Sigmoid colon (tissue), 4 donors: Measurements from ENCODE around the gene UBASH3B.

Source experiments
- CTCF ChIP-seq, 4 experiments: fragments of 450-650 bp in 3 of 4; fragments of 200-600 bp in 1 of 4; IDR thresholded peaks; one replicate each; pipeline ENCODE4 v1.5.1; 2016 to 2019; ENCODE audit warnings: antibody characterized with exemption in 4 of 4, mild to moderate bottlenecking in 3 of 4, moderate library complexity in 2 of 4
- EP300 ChIP-seq, 4 donors: sonication (generic); formaldehyde crosslinking; IDR thresholded peaks; one replicate each; pipeline ENCODE4 v1.6.1; 2017; ENCODE audit warnings: antibody characterized with exemption in 4 of 4
- POLR2A ChIP-seq, 2 donors: fragments of 450-650 bp; IDR thresholded peaks; one replicate each; pipeline ENCODE4 v1.6.1; 2016; ENCODE audit warnings: antibody characterized with exemption in 2 of 2, mild to moderate bottlenecking in 2 of 2, moderate library complexity in 2 of 2
- POLR2AphosphoS5 ChIP-seq, 4 donors: sonication (generic); formaldehyde crosslinking; IDR thresholded peaks; one replicate each; pipeline ENCODE4 v1.6.1; 2017; ENCODE audit warnings: antibody characterized with exemption in 4 of 4

GRCh38 chr11:122703541-122704272 is 48.2 kb downstream of the UBASH3B start:
- TF ChIP-seq CTCF (IDR thresholded peaks at IDR 0.05) (no peak), POLR2A (IDR thresholded peaks at IDR 0.05) (no peak), POLR2AphosphoS5 (IDR thresholded peaks at IDR 0.05) (no peak), EP300 (IDR thresholded peaks at IDR 0.05) (no peak)
